Epithelial cell of esophagus (primary cell): ENCODE data around the gene HECW1.

ENCODE experiments used
- DNase-seq: peaks from one replicate; pipeline ENCODE4 v3.0.0; 2010; ENCODE audit warnings: low read depth
- H3K4me3 ChIP-seq: 2 replicates; pipeline ENCODE4 v1.5.1; 2011; ENCODE audit warnings: mild to moderate bottlenecking, low read length, control low read depth
- CTCF ChIP-seq: IDR thresholded peaks from 2 replicates; pipeline ENCODE4 v1.5.1; 2011; ENCODE audit warnings: low read depth, mild to moderate bottlenecking, low read length, control low read depth, inconsistent platforms; ENCODE audit not compliant: insufficient read depth; ENCODE audit errors: missing control alignments

The HECW1 gene

GRCh38 chr7:43417455-43417854 is 305.0 kb downstream of the HECW1 start:
- no peak overlapping the region for H3K4me3 ChIP-seq
- no peak for DNase-seq
- TF ChIP-seq CTCF, result no peak

- TF ChIP-seq CTCF, result no peak
- DNase-seq, result no peak
- H3K4me3 ChIP-seq, result no peak overlapping the region
Observed at GRCh38 chr7:43430411-43430810, 318.0 kb downstream of the HECW1 start.

- no peak overlapping the region for H3K4me3 ChIP-seq
- no peak for TF ChIP-seq CTCF
- DNase-seq, result no peak
Observed at GRCh38 chr7:43431020-43431595, 318.7 kb downstream of the HECW1 start.

GRCh38 chr7:43433639-43434038 is 321.2 kb downstream of the HECW1 start:
- no peak for DNase-seq
- H3K4me3 ChIP-seq, result no peak overlapping the region
- no peak for TF ChIP-seq CTCF

GRCh38 chr7:43437001-43437400 is 324.6 kb downstream of the HECW1 start:
- no peak for DNase-seq
- no peak for TF ChIP-seq CTCF
- no peak overlapping the region for H3K4me3 ChIP-seq

DNA sequence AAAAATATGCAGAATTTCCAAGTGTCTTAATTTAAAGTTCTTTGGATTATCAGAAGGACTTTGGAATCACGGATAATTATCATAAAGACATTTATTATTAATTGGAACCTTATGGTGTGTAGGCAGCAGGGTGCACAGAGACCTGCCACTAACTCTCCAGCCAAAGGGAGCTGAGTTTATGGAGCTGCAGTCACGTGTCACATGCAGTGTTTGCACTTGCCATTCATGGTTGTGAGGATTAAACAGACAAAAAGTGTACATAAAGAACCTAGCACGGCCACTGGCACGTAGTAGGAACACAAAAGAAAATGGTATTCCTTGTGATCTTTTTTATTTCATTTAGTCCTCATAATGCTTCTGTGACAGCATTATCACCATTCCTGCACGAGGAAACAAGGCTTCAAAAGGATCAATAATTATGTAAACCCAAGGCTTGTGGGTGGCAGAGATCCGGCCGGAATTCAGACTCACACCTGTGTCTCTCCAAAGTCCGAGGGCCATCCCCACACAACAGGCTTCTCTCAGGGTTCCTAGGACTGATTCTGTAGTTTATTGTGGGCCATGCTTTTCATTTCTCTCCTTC is 326.5 kb downstream of the HECW1 start:
- no peak for TF ChIP-seq CTCF
- no peak overlapping the region for H3K4me3 ChIP-seq
- DNase-seq, result no peak
